Spleen (tissue), 11 donors: ENCODE results near the gene ADCY2. TPM values are rescaled to one million over a fixed set of nuclear protein-coding genes. Genes with fewer than 3 reads are reported as not detected.
"Not testable (repeated sequence)": the region's sequence is repeated elsewhere in the genome, so short reads cannot be mapped to it uniquely, and the experiment has no call there.

Source experiments
- DNase-seq: peaks from one replicate; pipeline ENCODE4 v3.0.0-alpha.2; 2020
- H3K27ac ChIP-seq, 8 donors: fragments of 200-600 bp; sonication (generic) in 7 of 8; 1 replicate in 4 of 8; 2 replicates in 4 of 8; pipeline versions ENCODE4 v1.5.0 to v1.8.0; 2016 to 2021; ENCODE audit warnings: inconsistent platforms in 4 of 8, mild to moderate bottlenecking in 4 of 8, moderate library complexity in 1 of 8
- H3K27me3 ChIP-seq, 7 donors: fragments of 200-600 bp; sonication (generic) in 6 of 7; replicated peaks in 1 of 7; 1 replicate in 4 of 7; 2 replicates in 3 of 7; pipeline versions ENCODE4 v1.5.0 to v1.8.0; 2016 to 2021; ENCODE audit warnings: inconsistent platforms in 3 of 7, mild to moderate bottlenecking in 1 of 7
- H3K36me3 ChIP-seq, 6 donors: fragments of 200-600 bp; sonication (generic) in 5 of 6; 1 replicate in 4 of 6; 2 replicates in 2 of 6; pipeline versions ENCODE4 v1.5.0 to v1.8.0; 2016 to 2021; ENCODE audit warnings: inconsistent platforms in 2 of 6
- H3K4me1 ChIP-seq, 6 donors: fragments of 200-600 bp; sonication (generic) in 5 of 6; 1 replicate in 3 of 6; 2 replicates in 3 of 6; pipeline versions ENCODE4 v1.5.0 to v1.8.0; 2016 to 2021; ENCODE audit warnings: inconsistent platforms in 3 of 6
- H3K4me3 ChIP-seq, 8 donors: fragments of 200-600 bp; sonication (generic) in 7 of 8; 1 replicate in 4 of 8; 2 replicates in 4 of 8; pipeline versions ENCODE4 v1.5.0 to v1.8.0; 2016 to 2021; ENCODE audit warnings: inconsistent platforms in 4 of 8, mild to moderate bottlenecking in 4 of 8, moderate library complexity in 2 of 8
- H3K9me3 ChIP-seq, 8 donors: fragments of 200-600 bp; sonication (generic) in 7 of 8; 1 replicate in 4 of 8; 2 replicates in 4 of 8; pipeline versions ENCODE4 v1.5.0 to v1.8.0; 2016 to 2021; ENCODE audit warnings: inconsistent platforms in 4 of 8
- CTCF ChIP-seq, 11 experiments: fragments of 200-600 bp in 7 of 11; fragments of 450-650 bp in 4 of 11; sonication (generic) in 4 of 11; IDR thresholded peaks in 8 of 11; conservative IDR thresholded peaks in 3 of 11; 1 replicate in 7 of 11; 2 replicates in 4 of 11; pipeline versions ENCODE4 v1.4.0 to v1.8.0; 2016 to 2021; ENCODE audit warnings: antibody characterized with exemption in 11 of 11, inconsistent platforms in 4 of 11, mild to moderate bottlenecking in 1 of 11
- POLR2A ChIP-seq, 3 donors: fragments of 450-650 bp; IDR thresholded peaks; one replicate each; pipeline ENCODE4 v1.5.1; 2017; ENCODE audit warnings: antibody characterized with exemption in 3 of 3, mild to moderate bottlenecking in 1 of 3
- POLR2AphosphoS5 ChIP-seq, 3 donors: sonication (generic); formaldehyde crosslinking; IDR thresholded peaks; one replicate each; pipeline ENCODE4 v1.5.1; 2017; ENCODE audit warnings: antibody characterized with exemption in 3 of 3
- WGBS, 5 donors: extraction: QIAGEN DNeasy Blood & Tissue Kit in 3 of 5; methylation state at CpG; one replicate each; pipeline versions ENCODE4 v1.1.5 to v1.1.7; 2013 to 2018; 5-methylcytosine and 5-hydroxymethylcytosine counted together
- intact Hi-C: fragments of 100-400 bp; cut with DNase I; formaldehyde crosslinking; loops from one replicate; pipeline ENCODE4 v1.15.0; 2023; ENCODE audit warnings: low total_unique reads
- polyA plus RNA-seq, 3 donors: library from polyadenylated mRNA; stranded (reverse); fragments of 200-250 nt; gene quantifications; one replicate each; pipeline ENCODE4 v1.2.1, GENCODE V29; 2013
- total RNA-seq, 7 donors: library from RNA; depleted of rRNA in 3 of 7; stranded (reverse); fragments of >200 nt in 3 of 7; fragmentation: NEBNext Ultra II Directional in 4 of 7; extraction: Animal tissue kit (Norgen Biotek cat#: 25700) in 4 of 7; gene quantifications; one replicate each; pipeline versions ENCODE4 v1.1.0 to v1.2.1, GENCODE V29; 2016 to 2021
- donor health status: healthy with polysubstance abuse.
- donor health status: DM: no; HTN: no; CAD: no; lungs with moderate emphysema.
- donor health status: DM: no; HTN: no; CAD: no.
- donor health status: Bipolar disorder and iron deficiency.
- donor health status: healthy.
- donor health status: DM: no; HTN: no; CAD: no.
- donor health status: DM: yes; HTN: yes; CAD: no.

The ADCY2 gene
- total and polyA plus RNA-seq, 10 donors, result 0.02 to 1.5 (median 0.18) TPM

GRCh38 chr5:7419846-7420245, 23.9 kb downstream of the ADCY2 start:
- WGBS, 5 donors, result 24 to 45% (median 28%) methylated on average over 12 of the region's 12 CpGs
- Histone ChIP-seq H3K27ac (no peak overlapping the region), H3K9me3 (no peaks in the 10 kb centered on the region), H3K27me3 (peaks cover 0 to 19% (median 0%) of the 10 kb centered on the region in 7 donors), H3K36me3 (no peaks in the 10 kb centered on the region), H3K4me3 (no peak overlapping the region), H3K4me1 (no peaks in the 10 kb centered on the region)
- TF ChIP-seq POLR2AphosphoS5 (IDR thresholded peaks at IDR 0.05) (no peak), POLR2A (IDR thresholded peaks at IDR 0.05) (no peak), CTCF (IDR thresholded peaks at IDR 0.05 in 8 of 11, conservative IDR thresholded peaks at IDR 0.05 in 3 of 11) (no peak)
- no peak for DNase-seq
- intact Hi-C loops, result no loop called here

GRCh38 chr5:7420510-7421280, 24.8 kb downstream of the ADCY2 start:
- intact Hi-C loops, result no loop called here
- H3K9me3 ChIP-seq, result no peaks in the 10 kb centered on the region
- WGBS, 5 donors, result 16 to 19% (median 16%) methylated on average over 10 of the region's 10 CpGs
- H3K27me3 ChIP-seq, result peaks cover 0 to 19% (median 0%) of the 10 kb centered on the region in 7 donors
- H3K4me1 ChIP-seq, result no peaks in the 10 kb centered on the region
- no peak overlapping the region for H3K4me3 ChIP-seq
- no peak for TF ChIP-seq CTCF (IDR thresholded peaks at IDR 0.05 in 8 of 11, conservative IDR thresholded peaks at IDR 0.05 in 3 of 11)
- TF ChIP-seq POLR2AphosphoS5 (IDR thresholded peaks at IDR 0.05), result no peak
- TF ChIP-seq POLR2A (IDR thresholded peaks at IDR 0.05), result no peak
- DNase-seq, result no peak
- H3K36me3 ChIP-seq, result no peaks in the 10 kb centered on the region
- H3K27ac ChIP-seq, result no peak overlapping the region

GRCh38 chr5:7422316-7423106, 26.6 kb downstream of the ADCY2 start:
- intact Hi-C loops, result no loop called here
- H3K4me1 ChIP-seq, result no peaks in the 10 kb centered on the region
- no peaks in the 10 kb centered on the region for H3K9me3 ChIP-seq
- H3K4me3 ChIP-seq, result no peak overlapping the region
- no peaks in the 10 kb centered on the region for H3K36me3 ChIP-seq
- no peak for DNase-seq
- 47 to 63% (median 59%) methylated on average over 6 of the region's 6 CpGs for WGBS, 5 donors
- H3K27ac ChIP-seq, result no peak overlapping the region
- H3K27me3 ChIP-seq, result peaks cover 0 to 19% (median 0%) of the 10 kb centered on the region in 7 donors
- TF ChIP-seq CTCF (IDR thresholded peaks at IDR 0.05 in 8 of 11, conservative IDR thresholded peaks at IDR 0.05 in 3 of 11) (no peak), POLR2A (IDR thresholded peaks at IDR 0.05) (no peak), POLR2AphosphoS5 (IDR thresholded peaks at IDR 0.05) (no peak)

GRCh38 chr5:7423231-7423630, 27.3 kb downstream of the ADCY2 start:
- WGBS, 5 donors, result 61 to 84% (median 78%) methylated on average over 2 of the region's 2 CpGs
- H3K36me3 ChIP-seq, intact Hi-C loops: not testable (repeated sequence)

More at GRCh38 chr5:7423231-7423630, 27.3 kb downstream of the ADCY2 start:
- peaks cover 0 to 19% (median 0%) of the 10 kb centered on the region in 7 donors for H3K27me3 ChIP-seq
- not testable (repeated sequence) for H3K4me3 ChIP-seq, DNase-seq, H3K4me1 ChIP-seq, H3K9me3 ChIP-seq, H3K27ac ChIP-seq
